ENCODE results near the gene RTL1. TPM values are rescaled to one million over a fixed set of nuclear protein-coding genes. Genes with fewer than 3 reads are reported as not detected.

Gene RTL1
- total and polyA plus RNA-seq, 2 of the 8 experiments (the other 6 are each of a cell fraction or from before 2014, with no cell fraction given): not detected

DNA sequence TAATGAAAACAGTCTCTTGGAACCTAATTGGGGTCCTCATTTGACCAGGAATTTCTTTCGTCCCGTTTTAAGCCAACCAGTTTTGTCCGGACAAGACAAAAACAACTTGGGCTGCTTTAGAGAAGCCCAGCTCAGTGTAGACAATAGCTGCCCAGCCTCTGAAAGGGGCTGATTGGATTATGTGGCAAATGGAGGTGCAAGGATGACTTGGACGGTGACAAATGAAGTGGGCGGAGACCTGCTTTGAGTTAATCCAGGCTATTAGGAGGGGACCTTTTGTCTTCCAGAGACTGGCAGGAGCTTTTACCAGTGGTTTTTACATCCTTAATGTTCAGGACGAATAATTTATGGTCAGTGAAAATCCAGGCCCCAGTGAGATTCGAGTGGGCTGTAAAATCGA is 72.8 kb downstream of the RTL1 start (continued):
- TF ChIP-seq CHD7 (IDR thresholded peaks at IDR 0.05; ENCODE audit: insufficient replicate concordance, low read length) (no peak), E2F6 (IDR thresholded peaks at IDR 0.05) (no peak), CBX5 (IDR thresholded peaks at IDR 0.05; ENCODE audit: low read depth, low read length) (no peak), TBP (IDR thresholded peaks at IDR 0.05; ENCODE audit: low read depth, low read length) (no peak), YY1 (IDR thresholded peaks at IDR 0.05; ENCODE audit: low read depth, low read length) (no peak), GTF2F1 (IDR thresholded peaks at IDR 0.05; ENCODE audit: borderline replicate concordance, low read depth, low read length) (no peak), ASH2L (IDR thresholded peaks at IDR 0.05; ENCODE audit: low read length) (no peak), MAFK (IDR thresholded peaks at IDR 0.05; ENCODE audit: low read depth, low read length) (no peak), EZH2 (IDR thresholded peaks at IDR 0.05; ENCODE audit: low read depth, low read length, severe bottlenecking) (no peak), SAP30 (IDR thresholded peaks at IDR 0.05; ENCODE audit: insufficient read depth, insufficient replicate concordance, low read length) (no peak)
- TF ChIP-seq, protein P1, sequence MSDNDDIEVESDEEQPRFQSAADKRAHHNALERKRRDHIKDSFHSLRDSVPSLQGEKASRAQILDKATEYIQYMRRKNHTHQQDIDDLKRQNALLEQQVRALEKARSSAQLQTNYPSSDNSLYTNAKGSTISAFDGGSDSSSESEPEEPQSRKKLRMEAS (IDR thresholded peaks at IDR 0.05): no peak

Data from H1 (cell line).